Measurements from ENCODE around the gene RMND5A. TPM values are rescaled to one million over a fixed set of nuclear protein-coding genes. Genes with fewer than 3 reads are reported as not detected.
"Not testable (repeated sequence)": the region's sequence is repeated elsewhere in the genome, so short reads cannot be mapped to it uniquely, and the experiment has no call there.

The RMND5A gene
- total RNA-seq, 1 donor from 2014 or later: 24.3 TPM

GRCh38 chr2:86703704-86704361 is 16.3 kb upstream of the RMND5A start:
- Mint-ChIP-seq H3K4me1 (ENCODE audit: unreplicated experiment) (peaks cover 11% of the 10 kb centered on the region), H3K27ac (ENCODE audit: unreplicated experiment) (no peak overlapping the region), H3K27me3 (ENCODE audit: unreplicated experiment) (peaks cover 5% of the 10 kb centered on the region), H3K9me3 (ENCODE audit: unreplicated experiment) (peaks cover 9% of the 10 kb centered on the region), H3K36me3 (ENCODE audit: unreplicated experiment) (no peaks in the 10 kb centered on the region), H3K4me3 (ENCODE audit: unreplicated experiment) (no peak overlapping the region)
- no peak for DNase-seq (ENCODE audit: extremely low spot score, unreplicated experiment)
- TF ChIP-seq CTCF (IDR thresholded peaks at IDR 0.05): no peak

- Mint-ChIP-seq H3K36me3 (ENCODE audit: unreplicated experiment) (no peaks in the 10 kb centered on the region), H3K4me1 (ENCODE audit: unreplicated experiment) (peaks cover 11% of the 10 kb centered on the region), H3K9me3 (ENCODE audit: unreplicated experiment) (peaks cover 9% of the 10 kb centered on the region), H3K27me3 (ENCODE audit: unreplicated experiment) (peaks cover 5% of the 10 kb centered on the region), H3K27ac (ENCODE audit: unreplicated experiment) (no peak overlapping the region), H3K4me3 (ENCODE audit: unreplicated experiment) (no peak overlapping the region)
- DNase-seq (ENCODE audit: extremely low spot score, unreplicated experiment): no peak
- TF ChIP-seq CTCF (IDR thresholded peaks at IDR 0.05): no peak
Measured at GRCh38 chr2:86704459-86704971, 15.6 kb upstream of the RMND5A start.

- no peak for TF ChIP-seq CTCF (IDR thresholded peaks at IDR 0.05)
- no peak overlapping the region for H3K4me3 Mint-ChIP-seq (ENCODE audit: unreplicated experiment)
- H3K4me1 Mint-ChIP-seq (ENCODE audit: unreplicated experiment): peaks cover 10% of the 10 kb centered on the region
- H3K36me3 Mint-ChIP-seq (ENCODE audit: unreplicated experiment): no peaks in the 10 kb centered on the region
- H3K9me3 Mint-ChIP-seq (ENCODE audit: unreplicated experiment): peaks cover 9% of the 10 kb centered on the region
- peaks cover 5% of the 10 kb centered on the region for H3K27me3 Mint-ChIP-seq (ENCODE audit: unreplicated experiment)
- no peak for DNase-seq (ENCODE audit: extremely low spot score, unreplicated experiment)
- no peak overlapping the region for H3K27ac Mint-ChIP-seq (ENCODE audit: unreplicated experiment)
Measured at GRCh38 chr2:86706220-86706619, 13.9 kb upstream of the RMND5A start.

- Mint-ChIP-seq H3K9me3 (ENCODE audit: unreplicated experiment) (peaks cover 9% of the 10 kb centered on the region), H3K4me3 (ENCODE audit: unreplicated experiment) (no peak overlapping the region), H3K27ac (ENCODE audit: unreplicated experiment) (no peak overlapping the region), H3K4me1 (ENCODE audit: unreplicated experiment) (peaks cover 10% of the 10 kb centered on the region), H3K27me3 (ENCODE audit: unreplicated experiment) (peaks cover 5% of the 10 kb centered on the region), H3K36me3 (ENCODE audit: unreplicated experiment) (no peaks in the 10 kb centered on the region)
- no peak for TF ChIP-seq CTCF (IDR thresholded peaks at IDR 0.05)
- no peak for DNase-seq (ENCODE audit: extremely low spot score, unreplicated experiment)
Measured at GRCh38 chr2:86706935-86707334, 13.2 kb upstream of the RMND5A start.

- DNase-seq (ENCODE audit: extremely low spot score, unreplicated experiment); H3K9me3 Mint-ChIP-seq (ENCODE audit: unreplicated experiment); H3K4me1 Mint-ChIP-seq (ENCODE audit: unreplicated experiment); H3K27ac Mint-ChIP-seq (ENCODE audit: unreplicated experiment); H3K4me3 Mint-ChIP-seq (ENCODE audit: unreplicated experiment); H3K36me3 Mint-ChIP-seq (ENCODE audit: unreplicated experiment); H3K27me3 Mint-ChIP-seq (ENCODE audit: unreplicated experiment): not testable (repeated sequence)
Measured at GRCh38 chr2:86708126-86708525, 12.0 kb upstream of the RMND5A start.

GRCh38 chr2:86714579-86715173 is 5.4 kb upstream of the RMND5A start:
- H3K9me3 Mint-ChIP-seq (ENCODE audit: unreplicated experiment); H3K4me1 Mint-ChIP-seq (ENCODE audit: unreplicated experiment); H3K36me3 Mint-ChIP-seq (ENCODE audit: unreplicated experiment); H3K27ac Mint-ChIP-seq (ENCODE audit: unreplicated experiment); H3K4me3 Mint-ChIP-seq (ENCODE audit: unreplicated experiment); DNase-seq (ENCODE audit: extremely low spot score, unreplicated experiment); H3K27me3 Mint-ChIP-seq (ENCODE audit: unreplicated experiment): not testable (repeated sequence)

- peak overlapping the region; percentile 65 for H3K4me3 Mint-ChIP-seq (ENCODE audit: unreplicated experiment)
- H3K36me3 Mint-ChIP-seq (ENCODE audit: unreplicated experiment); H3K9me3 Mint-ChIP-seq (ENCODE audit: unreplicated experiment); H3K4me1 Mint-ChIP-seq (ENCODE audit: unreplicated experiment); H3K27ac Mint-ChIP-seq (ENCODE audit: unreplicated experiment); DNase-seq (ENCODE audit: extremely low spot score, unreplicated experiment); H3K27me3 Mint-ChIP-seq (ENCODE audit: unreplicated experiment): not testable (repeated sequence)
Measured at GRCh38 chr2:86719263-86719636, 841 bp upstream of the RMND5A start.

GRCh38 chr2:86720540-86721320 is 639 bp downstream of the RMND5A start:
- Mint-ChIP-seq H3K4me3 (ENCODE audit: unreplicated experiment) (peak overlapping the region; percentile 71), H3K27ac (ENCODE audit: unreplicated experiment) (peak overlapping the region; percentile 41)
- H3K9me3 Mint-ChIP-seq (ENCODE audit: unreplicated experiment); H3K27me3 Mint-ChIP-seq (ENCODE audit: unreplicated experiment); H3K4me1 Mint-ChIP-seq (ENCODE audit: unreplicated experiment); H3K36me3 Mint-ChIP-seq (ENCODE audit: unreplicated experiment); DNase-seq (ENCODE audit: extremely low spot score, unreplicated experiment): not testable (repeated sequence)
